ENCODE data around the gene CYTIP.

DNA sequence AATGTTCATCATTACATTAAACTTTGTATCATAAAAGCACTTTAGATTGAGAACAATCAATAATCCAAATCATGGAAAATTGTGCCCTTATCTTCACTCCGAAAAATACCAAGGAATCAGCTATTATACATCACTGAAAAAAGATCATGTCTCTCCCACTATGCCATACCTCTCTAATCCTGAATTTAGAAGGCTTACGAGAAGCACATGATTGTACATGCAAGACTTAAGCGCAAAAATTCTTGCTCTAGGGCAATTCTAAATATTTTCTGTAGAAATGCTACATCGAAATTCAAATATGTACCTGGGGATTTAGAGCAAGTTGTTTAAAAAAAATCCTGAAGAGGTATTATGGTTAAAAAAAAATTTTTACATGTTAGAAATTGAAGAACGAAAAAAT, 1.3 kb downstream of the CYTIP start:
- TF ChIP-seq, protein P1, sequence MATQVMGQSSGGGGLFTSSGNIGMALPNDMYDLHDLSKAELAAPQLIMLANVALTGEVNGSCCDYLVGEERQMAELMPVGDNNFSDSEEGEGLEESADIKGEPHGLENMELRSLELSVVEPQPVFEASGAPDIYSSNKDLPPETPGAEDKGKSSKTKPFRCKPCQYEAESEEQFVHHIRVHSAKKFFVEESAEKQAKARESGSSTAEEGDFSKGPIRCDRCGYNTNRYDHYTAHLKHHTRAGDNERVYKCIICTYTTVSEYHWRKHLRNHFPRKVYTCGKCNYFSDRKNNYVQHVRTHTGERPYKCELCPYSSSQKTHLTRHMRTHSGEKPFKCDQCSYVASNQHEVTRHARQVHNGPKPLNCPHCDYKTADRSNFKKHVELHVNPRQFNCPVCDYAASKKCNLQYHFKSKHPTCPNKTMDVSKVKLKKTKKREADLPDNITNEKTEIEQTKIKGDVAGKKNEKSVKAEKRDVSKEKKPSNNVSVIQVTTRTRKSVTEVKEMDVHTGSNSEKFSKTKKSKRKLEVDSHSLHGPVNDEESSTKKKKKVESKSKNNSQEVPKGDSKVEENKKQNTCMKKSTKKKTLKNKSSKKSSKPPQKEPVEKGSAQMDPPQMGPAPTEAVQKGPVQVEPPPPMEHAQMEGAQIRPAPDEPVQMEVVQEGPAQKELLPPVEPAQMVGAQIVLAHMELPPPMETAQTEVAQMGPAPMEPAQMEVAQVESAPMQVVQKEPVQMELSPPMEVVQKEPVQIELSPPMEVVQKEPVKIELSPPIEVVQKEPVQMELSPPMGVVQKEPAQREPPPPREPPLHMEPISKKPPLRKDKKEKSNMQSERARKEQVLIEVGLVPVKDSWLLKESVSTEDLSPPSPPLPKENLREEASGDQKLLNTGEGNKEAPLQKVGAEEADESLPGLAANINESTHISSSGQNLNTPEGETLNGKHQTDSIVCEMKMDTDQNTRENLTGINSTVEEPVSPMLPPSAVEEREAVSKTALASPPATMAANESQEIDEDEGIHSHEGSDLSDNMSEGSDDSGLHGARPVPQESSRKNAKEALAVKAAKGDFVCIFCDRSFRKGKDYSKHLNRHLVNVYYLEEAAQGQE (IDR thresholded peaks at IDR 0.05; ENCODE audit: insufficient read depth in 1 of 2, low read depth in 2 of 2, low read length in 1 of 2) = no peak
- TF ChIP-seq POLR2AphosphoS5 (IDR thresholded peaks at IDR 0.05; ENCODE audit: low read depth, low read length) (no peak), SIN3A (IDR thresholded peaks at IDR 0.05; ENCODE audit: borderline replicate concordance, insufficient read depth, low read depth, low read length) (no peak)
- TF ChIP-seq, protein P2, sequence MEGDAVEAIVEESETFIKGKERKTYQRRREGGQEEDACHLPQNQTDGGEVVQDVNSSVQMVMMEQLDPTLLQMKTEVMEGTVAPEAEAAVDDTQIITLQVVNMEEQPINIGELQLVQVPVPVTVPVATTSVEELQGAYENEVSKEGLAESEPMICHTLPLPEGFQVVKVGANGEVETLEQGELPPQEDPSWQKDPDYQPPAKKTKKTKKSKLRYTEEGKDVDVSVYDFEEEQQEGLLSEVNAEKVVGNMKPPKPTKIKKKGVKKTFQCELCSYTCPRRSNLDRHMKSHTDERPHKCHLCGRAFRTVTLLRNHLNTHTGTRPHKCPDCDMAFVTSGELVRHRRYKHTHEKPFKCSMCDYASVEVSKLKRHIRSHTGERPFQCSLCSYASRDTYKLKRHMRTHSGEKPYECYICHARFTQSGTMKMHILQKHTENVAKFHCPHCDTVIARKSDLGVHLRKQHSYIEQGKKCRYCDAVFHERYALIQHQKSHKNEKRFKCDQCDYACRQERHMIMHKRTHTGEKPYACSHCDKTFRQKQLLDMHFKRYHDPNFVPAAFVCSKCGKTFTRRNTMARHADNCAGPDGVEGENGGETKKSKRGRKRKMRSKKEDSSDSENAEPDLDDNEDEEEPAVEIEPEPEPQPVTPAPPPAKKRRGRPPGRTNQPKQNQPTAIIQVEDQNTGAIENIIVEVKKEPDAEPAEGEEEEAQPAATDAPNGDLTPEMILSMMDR (IDR thresholded peaks at IDR 0.05) = no peak

All from Panc1 (cell line).